Osteocyte (in vitro differentiated cells): ENCODE results near the gene EXOC4. TPM values are rescaled to one million over a fixed set of nuclear protein-coding genes. Genes with fewer than 3 reads are reported as not detected.

Source experiments
- DNase-seq: peaks from one replicate; pipeline ENCODE4 v3.0.0; 2021; ENCODE audit warnings: mixed read lengths; ENCODE audit not compliant: unreplicated experiment; ENCODE audit errors: extremely low spot score
- H3K27ac Mint-ChIP-seq: one replicate; pipeline ENCODE4 v1.8.0; 2021; ENCODE audit warnings: mild to moderate bottlenecking, mixed read lengths; ENCODE audit not compliant: unreplicated experiment
- H3K27me3 Mint-ChIP-seq: one replicate; pipeline ENCODE4 v1.8.0; 2021; ENCODE audit warnings: mixed read lengths; ENCODE audit not compliant: unreplicated experiment
- H3K36me3 Mint-ChIP-seq: one replicate; pipeline ENCODE4 v1.8.0; 2021; ENCODE audit warnings: mixed read lengths; ENCODE audit not compliant: unreplicated experiment
- H3K4me1 Mint-ChIP-seq: one replicate; pipeline ENCODE4 v1.8.0; 2021; ENCODE audit warnings: mixed read lengths; ENCODE audit not compliant: unreplicated experiment
- H3K4me3 Mint-ChIP-seq: one replicate; pipeline ENCODE4 v1.8.0; 2021; ENCODE audit warnings: mild to moderate bottlenecking, moderate library complexity, mixed read lengths; ENCODE audit not compliant: unreplicated experiment
- H3K9me3 Mint-ChIP-seq: one replicate; pipeline ENCODE4 v1.8.0; 2021; ENCODE audit warnings: mixed read lengths; ENCODE audit not compliant: unreplicated experiment
- total RNA-seq: library from RNA; stranded (reverse); gene quantifications from 2 replicates; pipeline ENCODE4 v1.2.1, GENCODE V29; 2021
- TF ChIP-seq, protein P1 (sequence below): fragments of 200-600 bp; sonication (generic); IDR thresholded peaks from 2 replicates; pipeline ENCODE4 v1.5.0; 2021; ENCODE audit warnings: antibody characterized with exemption, mild to moderate bottlenecking, moderate library complexity

EXOC4 gene
- total RNA-seq, 1 donor from 2014 or later, result 99.9 TPM

DNA sequence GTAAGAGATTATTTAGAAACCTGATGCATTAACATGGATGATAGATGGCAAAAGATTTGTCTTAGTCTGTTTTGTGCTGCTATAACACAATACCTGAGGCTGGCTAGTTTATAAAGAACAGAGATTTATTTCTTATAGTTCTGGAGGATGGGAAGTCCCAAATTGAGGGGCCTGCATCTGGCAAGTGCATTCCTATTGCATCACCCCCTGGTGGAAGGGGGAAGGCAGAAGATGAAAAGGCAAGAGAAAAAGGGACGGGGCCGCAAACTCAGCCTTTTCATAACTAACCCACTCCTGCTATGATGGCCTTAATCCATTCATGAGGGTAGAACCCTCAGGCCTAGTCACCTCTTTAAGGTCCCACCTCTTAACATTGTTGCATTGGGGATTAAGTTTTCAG is 720.8 kb downstream of the EXOC4 start:
- H3K4me1 Mint-ChIP-seq, result peaks cover 11% of the 10 kb centered on the region
- TF ChIP-seq, protein P1, sequence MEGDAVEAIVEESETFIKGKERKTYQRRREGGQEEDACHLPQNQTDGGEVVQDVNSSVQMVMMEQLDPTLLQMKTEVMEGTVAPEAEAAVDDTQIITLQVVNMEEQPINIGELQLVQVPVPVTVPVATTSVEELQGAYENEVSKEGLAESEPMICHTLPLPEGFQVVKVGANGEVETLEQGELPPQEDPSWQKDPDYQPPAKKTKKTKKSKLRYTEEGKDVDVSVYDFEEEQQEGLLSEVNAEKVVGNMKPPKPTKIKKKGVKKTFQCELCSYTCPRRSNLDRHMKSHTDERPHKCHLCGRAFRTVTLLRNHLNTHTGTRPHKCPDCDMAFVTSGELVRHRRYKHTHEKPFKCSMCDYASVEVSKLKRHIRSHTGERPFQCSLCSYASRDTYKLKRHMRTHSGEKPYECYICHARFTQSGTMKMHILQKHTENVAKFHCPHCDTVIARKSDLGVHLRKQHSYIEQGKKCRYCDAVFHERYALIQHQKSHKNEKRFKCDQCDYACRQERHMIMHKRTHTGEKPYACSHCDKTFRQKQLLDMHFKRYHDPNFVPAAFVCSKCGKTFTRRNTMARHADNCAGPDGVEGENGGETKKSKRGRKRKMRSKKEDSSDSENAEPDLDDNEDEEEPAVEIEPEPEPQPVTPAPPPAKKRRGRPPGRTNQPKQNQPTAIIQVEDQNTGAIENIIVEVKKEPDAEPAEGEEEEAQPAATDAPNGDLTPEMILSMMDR, result no peak
- H3K36me3 Mint-ChIP-seq, result no peaks in the 10 kb centered on the region
- peaks cover 5% of the 10 kb centered on the region for H3K9me3 Mint-ChIP-seq
- H3K27ac Mint-ChIP-seq, result no peak overlapping the region
- H3K4me3 Mint-ChIP-seq, result no peak overlapping the region
- no peaks in the 10 kb centered on the region for H3K27me3 Mint-ChIP-seq
- DNase-seq, result no peak

DNA sequence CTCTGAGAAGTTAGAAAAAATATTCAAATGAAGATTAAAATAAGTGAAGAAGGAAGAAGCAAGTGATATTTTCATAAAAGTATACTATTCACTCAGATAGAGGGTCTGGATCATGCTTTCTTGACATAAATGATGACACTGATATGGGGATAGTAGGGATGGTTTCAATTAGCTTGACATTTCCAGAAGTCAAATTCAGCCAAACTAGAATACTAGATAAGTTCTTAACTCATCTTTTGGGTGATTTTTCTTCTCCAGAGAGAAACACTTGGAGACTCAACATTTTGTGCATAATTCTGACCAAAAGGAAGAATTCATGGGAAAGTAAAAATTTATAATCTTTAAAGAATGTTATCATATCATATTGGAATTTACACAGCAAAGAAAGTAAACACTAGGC is 722.3 kb downstream of the EXOC4 start:
- no peak for DNase-seq
- Mint-ChIP-seq H3K27me3 (no peaks in the 10 kb centered on the region), H3K36me3 (no peaks in the 10 kb centered on the region), H3K4me1 (peaks cover 11% of the 10 kb centered on the region), H3K27ac (no peak overlapping the region), H3K9me3 (no peaks in the 10 kb centered on the region), H3K4me3 (no peak overlapping the region)
- TF ChIP-seq, protein P1, result no peak

DNA sequence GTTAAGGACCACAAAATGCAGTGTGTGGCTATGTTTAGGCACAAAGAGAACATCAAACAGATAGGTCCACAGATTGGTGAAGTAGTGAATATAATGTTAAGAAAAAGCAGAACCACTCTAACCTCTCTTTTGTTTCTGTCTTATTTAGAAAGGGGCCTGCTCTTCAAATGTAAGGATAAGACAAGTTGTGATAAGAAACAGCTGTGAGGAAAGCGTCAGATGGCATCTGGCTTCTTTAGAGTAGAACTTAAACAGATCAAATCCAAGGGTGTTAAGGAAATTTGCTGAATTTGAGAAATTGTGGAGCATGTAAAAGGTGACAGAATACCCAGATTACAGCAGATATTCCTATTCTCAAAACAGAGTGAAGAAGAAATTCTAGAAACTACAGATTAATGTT is 723.3 kb downstream of the EXOC4 start:
- H3K4me1 Mint-ChIP-seq, result peaks cover 11% of the 10 kb centered on the region
- no peak overlapping the region for H3K4me3 Mint-ChIP-seq
- no peaks in the 10 kb centered on the region for H3K27me3 Mint-ChIP-seq
- TF ChIP-seq, protein P1, result no peak
- H3K36me3 Mint-ChIP-seq, result no peaks in the 10 kb centered on the region
- no peak for DNase-seq
- H3K9me3 Mint-ChIP-seq, result no peaks in the 10 kb centered on the region
- no peak overlapping the region for H3K27ac Mint-ChIP-seq

DNA sequence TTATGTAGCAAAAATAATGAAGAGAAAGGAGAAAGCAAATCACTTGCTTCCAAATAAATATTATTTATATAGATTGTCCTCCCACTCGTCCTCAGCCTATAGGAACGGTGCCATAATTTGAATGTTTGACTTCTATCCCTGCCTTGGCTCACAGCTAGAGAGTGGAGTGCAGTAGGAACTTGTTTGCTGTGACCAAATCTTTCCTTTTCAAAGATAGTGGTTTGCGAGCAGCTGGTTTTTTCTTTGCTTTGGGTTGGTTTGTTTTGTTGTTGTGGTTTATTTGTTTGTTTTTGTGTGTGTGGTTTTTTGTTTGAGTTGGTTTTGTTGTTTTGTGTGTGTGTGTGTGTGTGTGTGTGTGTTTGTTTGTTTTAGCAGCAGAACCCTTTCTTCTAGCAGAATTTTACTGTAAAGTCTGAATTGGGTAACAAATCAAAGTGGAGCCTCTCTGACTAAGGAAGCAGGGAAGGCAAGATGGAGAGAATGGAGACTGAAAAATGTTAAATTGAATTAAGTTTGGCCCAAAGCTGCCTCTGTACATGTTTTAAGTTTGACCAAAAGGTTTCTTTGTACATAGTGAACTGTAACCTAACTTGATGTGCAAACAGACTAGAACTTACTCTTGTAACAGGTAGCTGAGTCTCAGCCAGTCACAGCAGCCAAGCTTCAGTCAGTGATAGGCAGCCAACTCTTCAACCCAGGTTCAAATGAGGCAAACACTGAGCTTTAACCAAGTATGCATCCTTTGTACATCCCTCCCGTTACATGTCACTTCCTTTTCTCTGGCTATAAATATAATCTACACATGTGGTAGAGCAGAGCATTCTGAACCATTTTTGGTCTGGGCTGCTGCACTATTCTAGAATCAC is 724.8 kb downstream of the EXOC4 start:
- no peak for DNase-seq
- Mint-ChIP-seq H3K9me3 (no peaks in the 10 kb centered on the region), H3K4me3 (no peak overlapping the region), H3K36me3 (no peaks in the 10 kb centered on the region), H3K4me1 (peaks cover 11% of the 10 kb centered on the region), H3K27me3 (no peaks in the 10 kb centered on the region), H3K27ac (peak overlapping the region; percentile 39)
- TF ChIP-seq, protein P1, result no peak

DNA sequence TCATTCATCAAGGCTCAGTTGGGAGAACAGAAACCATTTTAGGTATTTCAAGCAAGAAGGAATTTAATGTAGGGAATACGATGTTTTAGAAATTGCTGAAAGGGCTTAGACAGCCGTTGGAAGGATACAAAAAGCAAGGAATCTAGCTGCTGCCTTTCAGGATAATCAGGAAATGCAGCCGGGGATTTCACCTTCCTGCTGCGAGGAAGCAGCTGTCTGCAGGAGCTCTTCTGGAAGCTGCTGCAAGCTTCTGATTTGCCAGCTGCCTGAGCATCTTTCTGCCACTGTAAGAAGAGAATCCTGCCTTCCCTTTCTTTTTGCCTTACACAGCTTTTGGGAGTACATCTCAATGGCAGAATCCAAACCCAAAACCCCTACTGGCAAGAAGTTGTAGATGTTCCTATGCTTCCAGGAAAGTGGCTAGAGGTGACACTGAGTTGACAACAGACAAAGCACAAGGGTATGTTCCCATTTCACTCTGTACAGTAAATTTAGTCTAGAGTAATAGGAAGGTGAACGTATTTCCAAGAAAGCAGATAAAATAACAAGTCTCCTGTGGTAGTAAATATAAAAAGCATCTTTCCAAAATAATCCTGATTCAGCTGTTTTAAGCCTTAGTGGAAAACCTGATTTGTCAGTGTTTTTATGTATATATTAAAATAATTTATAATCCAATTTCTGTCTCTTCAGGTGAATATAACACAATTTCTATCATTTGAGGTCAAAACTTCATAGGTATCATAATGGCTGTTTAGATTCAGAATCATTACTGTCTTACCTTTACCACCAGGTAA is 725.8 kb downstream of the EXOC4 start:
- TF ChIP-seq, protein P1, result no peak
- Mint-ChIP-seq H3K36me3 (no peaks in the 10 kb centered on the region), H3K9me3 (no peaks in the 10 kb centered on the region), H3K27ac (no peak overlapping the region), H3K4me3 (no peak overlapping the region), H3K4me1 (peaks cover 11% of the 10 kb centered on the region), H3K27me3 (no peaks in the 10 kb centered on the region)
- DNase-seq, result no peak
